HAP-1 (cell line): ENCODE measurements around the gene WFDC11.
"Not testable (repeated sequence)": the region's sequence is repeated elsewhere in the genome, so short reads cannot be mapped to it uniquely, and the experiment has no call there.

ENCODE experiments used
- DNase-seq, 2 experiments: peaks; one replicate each; pipeline ENCODE4 v3.0.0-alpha.2; 2016 to 2020; ENCODE audit warnings: low spot score in 2 of 2
- H3K27me3 ChIP-seq: fragments of 250-450 bp; sonication (Bioruptor Pico); 2 replicates; pipeline ENCODE4 v1.5.1; 2020; ENCODE audit warnings: low read depth, mild to moderate bottlenecking, moderate library complexity
- H3K36me3 ChIP-seq: fragments of 250-450 bp; sonication (Bioruptor Pico); replicated peaks from 2 replicates; pipeline ENCODE4 v1.5.1; 2020; ENCODE audit warnings: mild to moderate bottlenecking
- H3K4me1 ChIP-seq: fragments of 250-450 bp; sonication (Bioruptor Pico); 2 replicates; pipeline ENCODE4 v1.5.1; 2020; ENCODE audit warnings: mild to moderate bottlenecking
- H3K4me3 ChIP-seq: fragments of 250-450 bp; sonication (Bioruptor Pico); 2 replicates; pipeline ENCODE4 v1.5.1; 2020; ENCODE audit warnings: mild to moderate bottlenecking, moderate library complexity
- H3K9me3 ChIP-seq: fragments of 250-450 bp; sonication (Bioruptor Pico); 2 replicates; pipeline ENCODE4 v1.5.1; 2020; ENCODE audit warnings: mild to moderate bottlenecking, moderate library complexity
- in situ Hi-C: fragments of 300-500 bp; cut with MboI; formaldehyde crosslinking; loops from 3 replicates; pipeline ENCODE4 v1.14.3; 2020; ENCODE audit warnings: low sequenced_read_pairs, inconsistent platforms, mixed read lengths

The WFDC11 gene

DNA sequence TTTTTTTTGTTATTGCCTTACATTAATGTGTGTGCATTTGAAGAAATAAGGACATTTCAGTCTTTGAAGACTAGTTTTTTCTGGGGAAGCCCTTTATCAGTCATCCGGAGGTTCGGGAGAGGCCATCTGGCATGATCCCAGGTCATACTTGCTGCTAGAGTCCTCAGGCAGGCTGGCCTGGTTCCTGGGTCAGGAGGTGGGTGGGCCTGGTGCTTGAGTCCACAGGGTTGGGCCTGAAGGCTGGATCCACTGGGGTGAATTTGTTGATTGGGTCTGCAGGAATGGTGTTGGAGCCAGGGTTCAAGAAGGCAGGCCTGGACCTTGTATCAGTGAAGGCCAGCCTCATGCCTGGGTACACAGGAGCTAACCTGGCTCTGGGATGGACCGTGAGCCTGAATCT lies 23.2 kb downstream of the WFDC11 start:
- no peak for DNase-seq
- no peaks in the 10 kb centered on the region for H3K27me3 ChIP-seq
- H3K4me3 ChIP-seq: no peak overlapping the region
- H3K9me3 ChIP-seq: no peaks in the 10 kb centered on the region
- in situ Hi-C loops: no loop called here
- no peaks in the 10 kb centered on the region for H3K36me3 ChIP-seq
- H3K4me1 ChIP-seq: no peaks in the 10 kb centered on the region

- H3K9me3 ChIP-seq, H3K4me1 ChIP-seq, in situ Hi-C loops, DNase-seq, H3K27me3 ChIP-seq, H3K4me3 ChIP-seq, H3K36me3 ChIP-seq: not testable (repeated sequence)
Observed at GRCh38 chr20:45645869-45646268, 24.2 kb downstream of the WFDC11 start.

- H3K9me3 ChIP-seq, H3K36me3 ChIP-seq, DNase-seq, H3K4me3 ChIP-seq, H3K4me1 ChIP-seq, H3K27me3 ChIP-seq, in situ Hi-C loops: not testable (repeated sequence)
Observed at GRCh38 chr20:45641076-45641475, 29.0 kb downstream of the WFDC11 start.

GRCh38 chr20:45639687-45640086 lies 30.4 kb downstream of the WFDC11 start:
- Histone ChIP-seq H3K27me3 (no peaks in the 10 kb centered on the region), H3K4me1 (no peaks in the 10 kb centered on the region), H3K36me3 (no peaks in the 10 kb centered on the region), H3K4me3 (no peak overlapping the region), H3K9me3 (no peaks in the 10 kb centered on the region)
- no peak for DNase-seq
- in situ Hi-C loops: no loop called here

- in situ Hi-C loops: no loop called here
- Histone ChIP-seq H3K4me1 (no peaks in the 10 kb centered on the region), H3K9me3 (no peaks in the 10 kb centered on the region), H3K27me3 (no peaks in the 10 kb centered on the region), H3K4me3 (no peak overlapping the region), H3K36me3 (no peaks in the 10 kb centered on the region)
- DNase-seq: no peak
Observed at GRCh38 chr20:45636513-45636912, 33.5 kb downstream of the WFDC11 start.

DNA sequence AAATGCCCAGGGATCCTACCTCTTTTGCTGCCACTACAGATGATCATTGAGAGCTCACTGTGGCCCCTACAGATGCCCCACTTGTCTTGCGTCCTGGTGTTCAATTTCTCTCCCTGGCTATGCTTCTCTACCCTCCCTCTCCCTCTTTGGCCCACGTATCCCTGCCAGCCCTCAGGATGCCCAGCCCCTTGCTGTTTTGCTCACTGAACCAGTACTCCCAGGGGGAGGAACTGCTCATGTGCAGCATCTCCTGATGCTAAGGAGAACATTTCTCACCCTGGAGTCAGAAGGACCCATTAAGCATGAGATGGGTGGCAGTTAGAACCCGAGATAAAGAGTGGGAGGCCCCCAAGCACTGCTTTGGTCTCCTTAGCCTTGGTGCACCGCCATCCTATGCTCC lies 38.9 kb downstream of the WFDC11 start, which contains the start of gene WFDC9:
Gene WFDC9 (minus strand): TSS at position 101 of the 400 bp plus-strand sequence. CDS start 21,103 bp downstream, outside the sequence.
- no peak within 1 kb of the TSS for H3K4me3 ChIP-seq

DNA sequence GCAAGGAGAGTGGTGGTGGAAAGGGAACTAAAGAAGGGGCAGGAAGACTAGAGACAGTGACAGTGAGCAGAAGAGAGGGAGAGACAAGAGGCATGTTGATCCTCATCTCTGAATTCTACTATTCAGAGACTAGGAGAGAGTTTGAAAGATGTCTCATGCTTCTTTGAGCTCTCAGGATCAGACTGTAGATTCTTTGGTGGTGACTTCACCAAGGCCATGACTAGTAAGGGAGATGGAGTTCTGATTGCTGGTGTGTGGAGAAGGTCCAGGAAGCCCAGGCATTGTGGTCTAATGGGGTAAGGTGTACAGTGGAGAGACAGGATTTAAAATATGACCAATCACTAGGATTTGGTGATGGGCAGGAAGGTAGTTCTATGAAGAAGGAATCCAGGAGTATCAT lies 39.7 kb downstream of the WFDC11 start:
- in situ Hi-C loops: no loop called here
- Histone ChIP-seq H3K9me3 (no peaks in the 10 kb centered on the region; the same call in 1 of the 2 replicates), H3K4me1 (no peaks in the 10 kb centered on the region), H3K36me3 (no peaks in the 10 kb centered on the region), H3K4me3 (no peak overlapping the region), H3K27me3 (no peaks in the 10 kb centered on the region)
- DNase-seq: no peak

More for the DNA sequence above, 38.9 kb downstream of the WFDC11 start, which contains the start of gene WFDC9:
- Histone ChIP-seq H3K27me3 (no peaks in the 10 kb centered on the region), H3K4me1 (no peaks in the 10 kb centered on the region), H3K9me3 (no peaks in the 10 kb centered on the region; the same call in 1 of the 2 replicates), H3K36me3 (no peaks in the 10 kb centered on the region)
- no peak for DNase-seq
- in situ Hi-C loops: no loop called here

DNA sequence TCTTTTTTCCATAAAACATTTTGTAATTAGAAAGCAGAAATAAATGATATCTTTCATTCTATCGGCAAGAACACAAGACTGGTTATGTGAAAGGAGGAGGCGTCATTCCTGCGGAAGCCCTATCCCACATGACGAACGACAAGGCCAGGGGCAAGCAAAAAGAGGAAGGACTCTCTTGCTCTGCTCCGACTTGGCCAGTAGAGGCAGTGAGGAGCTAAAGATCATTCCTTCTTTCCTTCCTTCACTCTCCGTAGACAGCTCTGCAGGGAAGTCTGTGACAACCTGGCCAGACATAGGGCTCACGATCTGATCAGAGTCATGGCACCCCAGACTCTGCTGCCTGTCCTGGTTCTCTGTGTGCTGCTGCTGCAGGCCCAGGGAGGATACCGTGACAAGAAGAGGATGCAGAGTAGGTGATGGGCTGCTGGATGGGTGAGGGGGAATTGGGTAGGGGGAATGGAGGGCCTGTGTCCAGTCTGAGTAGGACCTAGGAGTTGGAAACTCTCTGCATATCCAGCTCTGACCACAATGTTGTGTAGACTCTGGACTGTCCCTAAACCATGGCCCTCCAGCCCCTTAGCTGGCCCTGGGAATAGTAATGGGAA lies 40.4 kb downstream of the WFDC11 start, which contains the start of gene WFDC10A:
Gene WFDC10A (plus strand): TSS at position 244 of the 605 bp plus-strand sequence. CDS start 75 bp downstream, at position 319.
- H3K9me3 ChIP-seq: no peaks in the 10 kb centered on the region; the same call in 1 of the 2 replicates
- H3K4me1 ChIP-seq: no peaks in the 10 kb centered on the region
- no peaks in the 10 kb centered on the region for H3K27me3 ChIP-seq
- H3K36me3 ChIP-seq: no peaks in the 10 kb centered on the region
- no peak within 1 kb of the TSS for H3K4me3 ChIP-seq
- in situ Hi-C loops: no loop called here
- DNase-seq: peak; percentile 61 to 62

DNA sequence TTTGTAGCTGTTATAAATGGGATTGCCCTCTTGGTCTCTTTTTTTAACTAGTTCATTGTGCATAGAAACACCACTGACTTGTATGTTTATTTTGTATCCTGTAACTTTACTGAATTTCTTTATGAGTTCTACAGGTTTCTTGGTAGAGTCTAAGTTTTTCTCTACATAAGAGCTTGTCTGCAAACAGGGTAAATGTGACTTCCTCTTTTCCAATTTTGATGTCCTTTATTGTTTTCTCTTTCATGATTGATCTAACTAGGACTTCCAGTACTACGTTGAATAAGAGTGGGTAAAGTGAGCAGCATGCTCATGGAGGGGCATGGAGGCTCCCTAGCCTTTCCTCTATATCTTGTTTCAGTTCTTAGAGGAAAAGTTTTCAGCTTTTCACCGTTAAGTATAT lies 43.5 kb downstream of the WFDC11 start:
- DNase-seq: no peak
- Histone ChIP-seq H3K36me3 (no peaks in the 10 kb centered on the region), H3K4me1 (no peaks in the 10 kb centered on the region), H3K9me3 (no peaks in the 10 kb centered on the region; the same call in 1 of the 2 replicates), H3K27me3 (no peaks in the 10 kb centered on the region), H3K4me3 (no peak overlapping the region)
- in situ Hi-C loops: no loop called here

DNA sequence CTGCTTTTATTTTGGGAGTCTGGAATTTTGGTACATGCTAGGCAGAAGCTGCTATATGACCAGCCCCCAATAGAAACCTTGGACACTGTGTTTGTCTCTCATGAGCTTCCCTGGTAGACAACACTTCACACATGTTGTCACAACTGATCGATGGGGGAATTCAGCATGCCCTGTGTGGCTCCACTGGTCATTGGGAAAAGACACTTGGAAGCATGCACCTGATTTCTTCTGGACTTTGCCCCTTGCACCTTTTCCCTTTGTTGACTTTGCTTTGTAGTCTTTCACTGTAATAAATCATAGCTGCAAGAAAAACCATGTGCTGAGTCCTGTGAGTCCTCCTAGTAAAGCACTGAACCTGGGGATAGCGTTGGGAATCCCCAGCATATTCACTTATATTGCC lies 48.4 kb downstream of the WFDC11 start:
- no peak overlapping the region for H3K4me3 ChIP-seq
- no peaks in the 10 kb centered on the region; the same call in 1 of the 2 replicates for H3K27me3 ChIP-seq
- no peaks in the 10 kb centered on the region for H3K9me3 ChIP-seq
- DNase-seq: no peak
- in situ Hi-C loops: no loop called here
- no peaks in the 10 kb centered on the region for H3K36me3 ChIP-seq
- H3K4me1 ChIP-seq: no peaks in the 10 kb centered on the region

- no peaks in the 10 kb centered on the region; the same call in 1 of the 2 replicates for H3K27me3 ChIP-seq
- H3K4me3 ChIP-seq: no peak overlapping the region
- H3K9me3 ChIP-seq: no peaks in the 10 kb centered on the region
- in situ Hi-C loops: no loop called here
- H3K36me3 ChIP-seq: no peaks in the 10 kb centered on the region
- DNase-seq: no peak
- no peaks in the 10 kb centered on the region for H3K4me1 ChIP-seq
Observed at GRCh38 chr20:45617591-45617990, 52.4 kb downstream of the WFDC11 start.

- Histone ChIP-seq H3K4me3 (no peak overlapping the region), H3K4me1 (no peaks in the 10 kb centered on the region), H3K9me3 (no peaks in the 10 kb centered on the region), H3K36me3 (no peaks in the 10 kb centered on the region), H3K27me3 (no peaks in the 10 kb centered on the region)
- no peak for DNase-seq
- in situ Hi-C loops: no loop called here
Observed at GRCh38 chr20:45612314-45612713, 57.7 kb downstream of the WFDC11 start.

DNA sequence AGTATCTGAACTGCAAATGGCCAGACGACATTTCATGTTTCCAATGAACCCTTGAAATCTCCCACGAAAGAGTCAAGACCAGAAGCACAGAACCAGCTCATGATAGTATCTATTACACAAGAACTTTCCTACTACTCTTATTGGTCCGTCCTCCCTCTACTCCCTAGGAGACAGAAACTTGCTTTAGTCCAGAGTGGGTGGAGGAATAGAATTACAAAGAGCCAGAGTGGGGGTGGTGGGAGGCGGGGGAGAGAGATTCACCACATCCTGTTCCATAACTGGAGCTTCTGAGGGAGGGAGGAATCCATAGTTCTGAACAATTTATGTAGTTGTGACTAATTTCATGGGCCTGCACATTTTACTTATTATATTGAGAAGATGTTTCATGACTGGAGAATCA lies 59.0 kb downstream of the WFDC11 start:
- H3K4me1 ChIP-seq: no peaks in the 10 kb centered on the region
- in situ Hi-C loops: no loop called here
- no peaks in the 10 kb centered on the region for H3K36me3 ChIP-seq
- no peak overlapping the region for H3K4me3 ChIP-seq
- no peaks in the 10 kb centered on the region for H3K9me3 ChIP-seq
- no peak for DNase-seq
- H3K27me3 ChIP-seq: no peaks in the 10 kb centered on the region

- in situ Hi-C loops: no loop called here
- H3K9me3 ChIP-seq: no peaks in the 10 kb centered on the region
- H3K4me3 ChIP-seq: no peak overlapping the region
- DNase-seq: no peak
- H3K27me3 ChIP-seq: no peaks in the 10 kb centered on the region
- H3K36me3 ChIP-seq: no peaks in the 10 kb centered on the region
- H3K4me1 ChIP-seq: no peaks in the 10 kb centered on the region
Observed at GRCh38 chr20:45607810-45608209, 62.2 kb downstream of the WFDC11 start.
